Sigmoid colon (tissue), 7 donors: Measurements from ENCODE around the gene FZR1. TPM values are rescaled to one million over a fixed set of nuclear protein-coding genes. Genes with fewer than 3 reads are reported as not detected.

Experiments used
- DNase-seq: peaks from one replicate; pipeline ENCODE4 v3.0.0-alpha.2; 2019
- H3K27ac ChIP-seq, 4 donors: fragments of 200-600 bp; sonication (generic); one replicate each; pipeline ENCODE4 v1.5.1; 2016 to 2019; ENCODE audit warnings: mild to moderate bottlenecking in 1 of 4
- H3K27me3 ChIP-seq, 3 donors: fragments of 200-600 bp; sonication (generic); one replicate each; pipeline ENCODE4 v1.5.1; 2019; ENCODE audit warnings: mild to moderate bottlenecking in 1 of 3
- H3K36me3 ChIP-seq, 4 donors: fragments of 200-600 bp; sonication (generic); one replicate each; pipeline ENCODE4 v1.5.1; 2016 to 2019
- H3K4me1 ChIP-seq, 4 donors: fragments of 200-600 bp; sonication (generic); one replicate each; pipeline ENCODE4 v1.5.1; 2017 to 2019
- H3K4me3 ChIP-seq, 4 donors: fragments of 200-600 bp; sonication (generic); one replicate each; pipeline ENCODE4 v1.5.1; 2017 to 2019; ENCODE audit warnings: mild to moderate bottlenecking in 2 of 4, moderate library complexity in 1 of 4
- H3K9me3 ChIP-seq, 4 donors: fragments of 200-600 bp in 3 of 4; sonication (generic) in 3 of 4; one replicate each; pipeline versions ENCODE4 v1.5.1 to v1.6.1; 2013 to 2019
- EP300 ChIP-seq, 4 donors: sonication (generic); formaldehyde crosslinking; IDR thresholded peaks; one replicate each; pipeline ENCODE4 v1.6.1; 2017; ENCODE audit warnings: antibody characterized with exemption in 4 of 4
- POLR2A ChIP-seq, 2 donors: fragments of 450-650 bp; IDR thresholded peaks; one replicate each; pipeline ENCODE4 v1.6.1; 2016; ENCODE audit warnings: antibody characterized with exemption in 2 of 2, mild to moderate bottlenecking in 2 of 2, moderate library complexity in 2 of 2
- POLR2AphosphoS5 ChIP-seq, 4 donors: sonication (generic); formaldehyde crosslinking; IDR thresholded peaks; one replicate each; pipeline ENCODE4 v1.6.1; 2017; ENCODE audit warnings: antibody characterized with exemption in 4 of 4
- WGBS, 2 donors: extraction: QIAGEN DNeasy Blood & Tissue Kit; methylation state at CpG; one replicate each; pipeline ENCODE4 v1.1.7; 2013; 5-methylcytosine and 5-hydroxymethylcytosine counted together
- intact Hi-C: fragments of 100-400 bp; cut with DNase I; formaldehyde crosslinking; loops from one replicate; pipeline ENCODE4 v1.15.1; 2023
- polyA plus RNA-seq, 3 donors: library from polyadenylated mRNA; stranded (reverse); fragments of 200-250 nt; gene quantifications; one replicate each; pipeline ENCODE4 v1.2.3, GENCODE V29; 2013
- total RNA-seq, 4 donors: library from RNA; depleted of rRNA; stranded (reverse); fragments of >200 nt; gene quantifications; one replicate each; pipeline ENCODE4 v1.1.0, GENCODE V29; 2016
- TF ChIP-seq, protein P1 (sequence below), 4 experiments: fragments of 450-650 bp in 3 of 4; fragments of 200-600 bp in 1 of 4; IDR thresholded peaks; one replicate each; pipeline ENCODE4 v1.5.1; 2016 to 2019; ENCODE audit warnings: antibody characterized with exemption in 4 of 4, mild to moderate bottlenecking in 3 of 4, moderate library complexity in 2 of 4
- donor health status: healthy with polysubstance abuse.
- donor health status: Bipolar disorder and iron deficiency.
- donor health status: healthy.

Gene FZR1
- total and polyA plus RNA-seq, 7 donors: 11.4 to 44.6 (median 18.1) TPM

DNA sequence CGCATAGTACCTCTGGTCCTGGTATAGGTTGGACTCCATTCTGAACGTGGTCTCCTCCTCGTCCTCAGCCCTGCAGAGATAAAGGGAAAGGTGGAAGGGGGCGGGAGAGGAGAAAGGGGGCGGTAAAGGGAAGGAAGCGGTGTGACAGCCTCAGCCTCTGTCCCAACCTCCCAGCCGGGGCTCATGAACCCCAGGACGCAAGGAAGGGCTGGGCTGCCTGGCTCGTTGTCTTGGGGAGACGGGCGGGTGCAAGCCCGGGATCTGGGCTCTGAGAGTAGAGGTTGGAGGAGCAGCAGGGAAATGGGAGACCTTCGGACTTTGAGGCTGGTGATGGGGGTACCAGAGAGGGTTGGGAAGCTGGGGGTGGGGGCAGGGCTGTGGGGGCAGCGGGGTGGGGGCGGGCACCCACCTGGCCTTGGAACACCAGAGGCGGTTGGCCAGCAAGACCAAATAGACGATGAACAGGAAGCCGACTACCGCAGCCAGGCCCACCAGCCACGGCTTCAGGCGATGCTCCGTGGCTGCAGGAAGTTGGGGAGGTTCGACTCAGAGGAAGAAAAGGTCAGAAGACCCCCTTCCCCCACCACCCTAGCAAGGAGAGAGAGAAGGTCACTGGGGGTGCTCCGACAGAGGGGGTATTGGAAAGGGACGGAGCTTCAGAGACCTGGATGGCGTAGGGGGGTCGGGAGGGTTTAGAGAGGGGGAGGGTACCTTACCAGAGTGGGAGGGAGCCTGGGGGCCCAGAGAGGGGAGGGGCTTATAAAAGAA lies 27.5 kb upstream of the FZR1 start:
- intact Hi-C loops: no loop called here
- Histone ChIP-seq H3K36me3 (no peaks in the 10 kb centered on the region), H3K27me3 (peaks cover 20 to 55% (median 49%) of the 10 kb centered on the region in 3 donors), H3K27ac (no peak overlapping the region), H3K9me3 (no peaks in the 10 kb centered on the region), H3K4me1 (no peaks in the 10 kb centered on the region), H3K4me3 (no peak overlapping the region)
- 26 to 72% methylated on average over 27 of the region's 27 CpGs for WGBS, 2 donors
- TF ChIP-seq, protein P1, sequence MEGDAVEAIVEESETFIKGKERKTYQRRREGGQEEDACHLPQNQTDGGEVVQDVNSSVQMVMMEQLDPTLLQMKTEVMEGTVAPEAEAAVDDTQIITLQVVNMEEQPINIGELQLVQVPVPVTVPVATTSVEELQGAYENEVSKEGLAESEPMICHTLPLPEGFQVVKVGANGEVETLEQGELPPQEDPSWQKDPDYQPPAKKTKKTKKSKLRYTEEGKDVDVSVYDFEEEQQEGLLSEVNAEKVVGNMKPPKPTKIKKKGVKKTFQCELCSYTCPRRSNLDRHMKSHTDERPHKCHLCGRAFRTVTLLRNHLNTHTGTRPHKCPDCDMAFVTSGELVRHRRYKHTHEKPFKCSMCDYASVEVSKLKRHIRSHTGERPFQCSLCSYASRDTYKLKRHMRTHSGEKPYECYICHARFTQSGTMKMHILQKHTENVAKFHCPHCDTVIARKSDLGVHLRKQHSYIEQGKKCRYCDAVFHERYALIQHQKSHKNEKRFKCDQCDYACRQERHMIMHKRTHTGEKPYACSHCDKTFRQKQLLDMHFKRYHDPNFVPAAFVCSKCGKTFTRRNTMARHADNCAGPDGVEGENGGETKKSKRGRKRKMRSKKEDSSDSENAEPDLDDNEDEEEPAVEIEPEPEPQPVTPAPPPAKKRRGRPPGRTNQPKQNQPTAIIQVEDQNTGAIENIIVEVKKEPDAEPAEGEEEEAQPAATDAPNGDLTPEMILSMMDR (IDR thresholded peaks at IDR 0.05): no peak
- TF ChIP-seq POLR2A (IDR thresholded peaks at IDR 0.05) (no peak), POLR2AphosphoS5 (IDR thresholded peaks at IDR 0.05) (no peak), EP300 (IDR thresholded peaks at IDR 0.05) (no peak)
- DNase-seq: no peak

DNA sequence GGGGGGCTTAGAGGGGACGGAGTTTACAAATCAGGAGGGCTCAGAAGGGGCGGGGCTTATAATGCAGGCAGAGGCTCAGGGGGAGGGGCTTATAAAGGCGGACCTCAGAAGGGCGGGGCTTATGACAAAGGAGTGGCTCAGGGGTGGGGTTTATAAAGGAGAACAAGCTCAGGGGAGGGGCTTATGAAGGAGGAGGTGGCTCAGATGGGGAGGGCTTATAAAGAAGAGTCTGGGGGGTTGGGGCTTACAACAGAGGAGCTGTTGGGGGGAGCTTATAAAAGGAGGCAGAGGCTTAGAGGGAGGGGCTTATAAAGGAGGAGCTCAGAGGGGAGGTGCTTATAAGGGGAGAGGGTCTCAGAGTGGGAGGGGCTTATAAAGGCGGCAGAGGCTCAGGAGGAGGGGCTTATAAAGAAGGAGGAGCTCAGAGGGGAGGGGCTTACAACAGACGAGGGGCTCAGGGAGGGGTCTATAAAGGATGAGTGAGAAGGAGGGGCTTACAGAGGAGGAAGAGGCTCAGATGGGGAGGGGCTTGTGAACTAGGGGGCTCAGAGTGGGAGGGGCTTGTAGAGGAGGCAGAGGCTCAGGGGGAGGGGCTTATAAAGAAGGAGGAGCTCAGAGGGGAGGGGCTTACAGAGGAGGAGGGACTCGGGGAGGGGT lies 26.8 kb upstream of the FZR1 start:
- Histone ChIP-seq H3K27ac (no peak overlapping the region), H3K36me3 (no peaks in the 10 kb centered on the region), H3K4me3 (no peak overlapping the region), H3K4me1 (no peaks in the 10 kb centered on the region), H3K27me3 (peaks cover 20 to 58% (median 52%) of the 10 kb centered on the region in 3 donors), H3K9me3 (no peaks in the 10 kb centered on the region)
- no peak for TF ChIP-seq POLR2A (IDR thresholded peaks at IDR 0.05)
- no peak for TF ChIP-seq EP300 (IDR thresholded peaks at IDR 0.05)
- TF ChIP-seq POLR2AphosphoS5 (IDR thresholded peaks at IDR 0.05): no peak
- TF ChIP-seq, protein P1 (IDR thresholded peaks at IDR 0.05): no peak
- 29 to 33% methylated on average over 7 of the region's 7 CpGs for WGBS, 2 donors
- no peak for DNase-seq
- intact Hi-C loops: no loop called here

DNA sequence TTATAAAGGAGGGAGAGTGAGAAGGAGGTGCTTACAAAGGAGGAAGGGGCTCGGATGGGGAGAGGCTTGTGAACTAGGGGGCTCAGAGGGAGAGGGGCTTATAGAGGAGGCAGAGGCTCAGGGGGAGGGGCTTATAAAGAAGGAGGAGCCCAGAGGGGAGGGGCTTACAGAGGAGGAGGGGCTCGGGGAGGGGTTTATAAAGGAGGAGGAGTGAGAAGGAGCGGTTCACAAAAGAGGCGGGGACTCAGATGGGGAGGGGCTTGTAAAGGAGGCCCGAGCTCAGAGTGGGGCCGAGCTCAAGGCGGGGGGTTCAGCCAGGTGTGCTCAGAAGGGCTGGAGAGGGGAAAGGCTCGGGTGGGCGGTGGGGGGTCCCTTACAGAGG lies 26.3 kb upstream of the FZR1 start:
- intact Hi-C loops: no loop called here
- H3K4me3 ChIP-seq: no peak overlapping the region
- WGBS, 2 donors: 19 to 51% methylated on average over 9 of the region's 9 CpGs
- TF ChIP-seq POLR2A (IDR thresholded peaks at IDR 0.05): no peak
- TF ChIP-seq, protein P1 (IDR thresholded peaks at IDR 0.05): no peak
- TF ChIP-seq POLR2AphosphoS5 (IDR thresholded peaks at IDR 0.05): no peak
- no peak for TF ChIP-seq EP300 (IDR thresholded peaks at IDR 0.05)
- H3K27ac ChIP-seq: no peak overlapping the region
- H3K36me3 ChIP-seq: no peaks in the 10 kb centered on the region
- no peaks in the 10 kb centered on the region for H3K9me3 ChIP-seq
- H3K27me3 ChIP-seq: peaks cover 20 to 61% (median 48%) of the 10 kb centered on the region in 3 donors
- H3K4me1 ChIP-seq: no peaks in the 10 kb centered on the region
- no peak for DNase-seq

DNA sequence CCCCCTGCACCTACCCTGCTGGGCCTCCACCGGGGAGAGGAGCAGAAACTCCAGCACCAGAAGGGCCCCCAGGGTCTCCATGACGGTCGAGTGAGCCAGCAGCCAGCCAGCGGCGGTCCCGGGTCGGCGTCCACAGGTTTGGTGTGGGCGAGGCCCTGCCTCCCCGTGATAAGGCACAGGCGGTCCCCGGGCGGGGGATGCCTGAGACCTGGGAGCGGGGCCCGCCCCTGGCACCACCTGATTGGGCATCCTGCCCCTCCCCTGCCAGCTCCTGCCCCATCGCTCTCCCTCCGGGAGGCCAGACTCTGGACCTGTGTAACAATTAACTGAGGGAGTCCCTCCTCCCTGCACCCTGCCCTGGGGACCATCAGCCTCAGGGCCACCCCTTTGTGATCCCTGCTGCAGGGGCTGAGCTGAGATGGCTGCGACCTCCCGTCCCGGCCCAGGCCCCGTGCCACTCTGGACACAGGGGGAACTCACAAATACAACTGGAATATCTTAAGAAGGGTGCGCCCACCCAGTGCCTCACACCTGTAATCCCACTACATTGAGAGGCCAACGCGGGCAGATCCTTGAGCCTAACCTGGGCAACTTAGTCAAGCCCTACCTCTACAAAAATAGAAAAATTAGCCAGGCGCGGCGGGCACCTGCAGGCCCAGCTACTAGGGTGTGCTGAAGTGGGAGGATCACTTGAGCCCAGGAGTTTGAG lies 25.6 kb upstream of the FZR1 start, which contains the start of gene SMIM24:
Gene SMIM24 (minus strand): TSS at position 143 of the 709 bp plus-strand sequence. CDS start 62 bp downstream, at position 81.
- no peak for DNase-seq
- TF ChIP-seq POLR2AphosphoS5 (IDR thresholded peaks at IDR 0.05) (no peak), POLR2A (IDR thresholded peaks at IDR 0.05) (peak in 1 of 2 donors; percentile 10)
- Histone ChIP-seq H3K9me3 (no peaks in the 10 kb centered on the region), H3K27ac (no peak within 1 kb of the TSS), H3K27me3 (peaks cover 20 to 67% (median 48%) of the 10 kb centered on the region in 3 donors), H3K4me1 (no peaks in the 10 kb centered on the region), H3K4me3 (no peak within 1 kb of the TSS), H3K36me3 (no peaks in the 10 kb centered on the region)
- 20 to 47% methylated on average over 27 of the region's 27 CpGs for WGBS, 2 donors
- intact Hi-C loops: no loop called here
